Body of pancreas (tissue), 4 donors: ENCODE data around the gene PGA4.
"Not testable (repeated sequence)": the region's sequence is repeated elsewhere in the genome, so short reads cannot be mapped to it uniquely, and the experiment has no call there.

Experiments
- POLR2A ChIP-seq, 3 donors: fragments of 450-650 bp; IDR thresholded peaks; one replicate each; pipeline ENCODE4 v1.6.1; 2016; ENCODE audit warnings: antibody characterized with exemption in 3 of 3, mild to moderate bottlenecking in 2 of 3
- TF ChIP-seq, protein P1 (sequence below), 7 experiments: fragments of 450-650 bp in 4 of 7; fragments of 200-600 bp in 3 of 7; sonication (generic) in 3 of 7; IDR thresholded peaks; one replicate each; pipeline ENCODE4 v1.5.1; 2016 to 2019; ENCODE audit warnings: antibody characterized with exemption in 7 of 7

DNA sequence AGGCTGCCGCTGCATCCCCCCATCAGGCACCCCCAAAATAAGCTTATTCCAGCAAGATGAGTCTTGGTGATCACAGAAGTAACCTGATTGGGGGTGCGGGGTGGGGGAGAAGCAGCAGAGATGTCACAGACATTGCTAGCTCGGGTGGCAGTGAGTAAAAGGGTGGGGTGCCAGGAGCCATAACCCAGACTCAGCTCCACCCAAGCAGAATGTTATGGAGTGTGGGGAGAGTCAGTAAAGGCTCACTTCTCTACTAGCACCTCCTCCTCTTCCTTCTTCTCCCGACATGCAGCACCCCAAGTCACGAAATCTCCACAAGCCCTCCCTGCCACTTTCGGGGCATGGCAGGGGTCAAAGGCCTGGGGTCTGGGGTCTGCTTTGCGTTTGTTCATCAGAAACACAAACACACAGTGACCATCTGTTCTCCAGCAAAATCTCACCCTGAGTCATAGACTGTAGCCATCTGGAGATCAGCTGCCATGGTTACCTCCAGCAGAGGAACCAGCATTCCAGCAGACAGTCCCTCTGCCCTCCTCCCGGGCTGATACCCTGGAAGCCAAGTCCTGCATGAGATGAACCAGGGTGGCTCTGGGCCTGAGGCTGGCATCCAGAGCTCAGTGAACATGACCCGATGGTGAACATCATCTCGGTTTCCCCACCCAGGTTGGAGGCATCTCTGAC, 4.5 kb downstream of the PGA4 start:
- TF ChIP-seq, protein P1, sequence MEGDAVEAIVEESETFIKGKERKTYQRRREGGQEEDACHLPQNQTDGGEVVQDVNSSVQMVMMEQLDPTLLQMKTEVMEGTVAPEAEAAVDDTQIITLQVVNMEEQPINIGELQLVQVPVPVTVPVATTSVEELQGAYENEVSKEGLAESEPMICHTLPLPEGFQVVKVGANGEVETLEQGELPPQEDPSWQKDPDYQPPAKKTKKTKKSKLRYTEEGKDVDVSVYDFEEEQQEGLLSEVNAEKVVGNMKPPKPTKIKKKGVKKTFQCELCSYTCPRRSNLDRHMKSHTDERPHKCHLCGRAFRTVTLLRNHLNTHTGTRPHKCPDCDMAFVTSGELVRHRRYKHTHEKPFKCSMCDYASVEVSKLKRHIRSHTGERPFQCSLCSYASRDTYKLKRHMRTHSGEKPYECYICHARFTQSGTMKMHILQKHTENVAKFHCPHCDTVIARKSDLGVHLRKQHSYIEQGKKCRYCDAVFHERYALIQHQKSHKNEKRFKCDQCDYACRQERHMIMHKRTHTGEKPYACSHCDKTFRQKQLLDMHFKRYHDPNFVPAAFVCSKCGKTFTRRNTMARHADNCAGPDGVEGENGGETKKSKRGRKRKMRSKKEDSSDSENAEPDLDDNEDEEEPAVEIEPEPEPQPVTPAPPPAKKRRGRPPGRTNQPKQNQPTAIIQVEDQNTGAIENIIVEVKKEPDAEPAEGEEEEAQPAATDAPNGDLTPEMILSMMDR (IDR thresholded peaks at IDR 0.05), result not testable (repeated sequence)
- TF ChIP-seq POLR2A (IDR thresholded peaks at IDR 0.05), result not testable (repeated sequence)
